Measurements from ENCODE around the gene KCTD21.
"Not testable (repeated sequence)": the region's sequence is repeated elsewhere in the genome, so short reads cannot be mapped to it uniquely, and the experiment has no call there.

KCTD21 gene

GRCh38 chr11:78188286-78189173 lies at the start of gene KCTD21, which contains the start of gene USP35:
Gene KCTD21 (minus strand): TSS chr11:78188626. CDS start chr11:78174554, 14,072 bp downstream.
Gene USP35 (plus strand): TSS chr11:78188919. CDS start chr11:78196246, 7,327 bp downstream.
- peak; percentile 95 for DNase-seq

GRCh38 chr11:78237293-78238046 lies 49.0 kb upstream of the KCTD21 start:
- DNase-seq = no peak

- DNase-seq = no peak
These were observed 45.6 kb upstream of the KCTD21 start for GRCh38 chr11:78234006-78234405.

- not testable (repeated sequence) for DNase-seq
These were observed 44.6 kb upstream of the KCTD21 start for GRCh38 chr11:78233046-78233445.

GRCh38 chr11:78231962-78232501 lies 43.6 kb upstream of the KCTD21 start:
- no peak for DNase-seq

- DNase-seq = peak; percentile 89
These were observed 41.9 kb upstream of the KCTD21 start for GRCh38 chr11:78230161-78230877.

- no peak for DNase-seq
These were observed 40.7 kb upstream of the KCTD21 start for GRCh38 chr11:78229106-78229505.

- peak; percentile 75 for DNase-seq
These were observed 40.0 kb upstream of the KCTD21 start for GRCh38 chr11:78228467-78228866.

- DNase-seq = no peak
These were observed 39.5 kb upstream of the KCTD21 start for GRCh38 chr11:78227921-78228320.

GRCh38 chr11:78226684-78227680 lies 38.6 kb upstream of the KCTD21 start:
- DNase-seq = no peak

GRCh38 chr11:78224906-78225420 lies 36.5 kb upstream of the KCTD21 start:
- DNase-seq = no peak

- no peak for DNase-seq
These were observed 36.1 kb upstream of the KCTD21 start for GRCh38 chr11:78224506-78224905.

GRCh38 chr11:78223320-78223954 lies 35.0 kb upstream of the KCTD21 start:
- DNase-seq = no peak

- not testable (repeated sequence) for DNase-seq
These were observed 34.3 kb upstream of the KCTD21 start for GRCh38 chr11:78222726-78223125.

GRCh38 chr11:78221396-78222315 lies 33.2 kb upstream of the KCTD21 start:
- no peak for DNase-seq

- no peak for DNase-seq
These were observed 32.1 kb upstream of the KCTD21 start for GRCh38 chr11:78220218-78221157.

- no peak for DNase-seq
These were observed 31.2 kb upstream of the KCTD21 start for GRCh38 chr11:78219493-78220217.
